ENCODE data around the gene HDAC5. TPM values are rescaled to one million over a fixed set of nuclear protein-coding genes. Genes with fewer than 3 reads are reported as not detected.
A peak's percentile ranks its signal among the peaks of the same experiment; 100 is the strongest.

HDAC5 gene
- total RNA-seq, 4 donors from 2014 or later = 31.1 to 135 (median 68.0) TPM

DNA sequence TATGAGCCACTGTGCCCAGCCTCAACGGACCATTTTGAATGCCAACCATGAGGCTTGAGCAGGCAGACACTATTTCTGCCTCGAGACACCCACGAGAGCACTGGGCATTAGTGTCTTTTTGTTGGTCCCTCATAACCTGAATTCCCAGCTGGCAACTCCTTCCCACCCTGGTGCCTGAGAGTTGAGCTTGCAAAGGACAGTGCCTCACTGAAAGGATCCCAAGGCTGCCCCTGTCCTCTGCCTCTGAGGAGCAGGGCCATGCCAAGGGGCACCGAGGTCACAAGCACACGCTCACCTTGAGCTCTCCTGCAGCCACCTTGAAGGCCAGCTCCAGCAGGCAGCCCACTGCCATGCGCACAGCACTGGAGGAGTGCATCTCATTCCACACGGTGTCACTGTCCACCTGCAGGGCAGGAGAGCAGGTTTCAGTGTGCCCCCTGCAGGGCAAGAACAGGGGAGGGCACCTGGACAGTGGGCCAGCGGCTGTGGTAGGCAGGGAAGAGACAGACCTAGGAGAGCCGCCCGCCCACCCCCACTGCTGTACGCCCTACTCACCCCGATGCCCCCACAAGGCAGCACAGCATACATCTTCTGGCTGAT lies 40.1 kb downstream of the HDAC5 start:
- DNase-seq = no peak
- intact Hi-C loops (cut with DNase I) = no loop called here
- Histone ChIP-seq H3K27ac (no peak overlapping the region), H3K9me3 (no peaks in the 10 kb centered on the region), H3K4me3 (no peak overlapping the region), H3K36me3 (peaks cover 29 to 100% (median 34%) of the 10 kb centered on the region in 3 donors), H3K27me3 (no peaks in the 10 kb centered on the region), H3K4me1 (peaks cover 7 to 24% (median 9%) of the 10 kb centered on the region in 3 donors)
- 94% methylated on average over 3 of the region's 12 CpGs; no CpG with 5 or more reads in 1 of the 2 donors for WGBS, 2 donors
- TF ChIP-seq, protein P1, sequence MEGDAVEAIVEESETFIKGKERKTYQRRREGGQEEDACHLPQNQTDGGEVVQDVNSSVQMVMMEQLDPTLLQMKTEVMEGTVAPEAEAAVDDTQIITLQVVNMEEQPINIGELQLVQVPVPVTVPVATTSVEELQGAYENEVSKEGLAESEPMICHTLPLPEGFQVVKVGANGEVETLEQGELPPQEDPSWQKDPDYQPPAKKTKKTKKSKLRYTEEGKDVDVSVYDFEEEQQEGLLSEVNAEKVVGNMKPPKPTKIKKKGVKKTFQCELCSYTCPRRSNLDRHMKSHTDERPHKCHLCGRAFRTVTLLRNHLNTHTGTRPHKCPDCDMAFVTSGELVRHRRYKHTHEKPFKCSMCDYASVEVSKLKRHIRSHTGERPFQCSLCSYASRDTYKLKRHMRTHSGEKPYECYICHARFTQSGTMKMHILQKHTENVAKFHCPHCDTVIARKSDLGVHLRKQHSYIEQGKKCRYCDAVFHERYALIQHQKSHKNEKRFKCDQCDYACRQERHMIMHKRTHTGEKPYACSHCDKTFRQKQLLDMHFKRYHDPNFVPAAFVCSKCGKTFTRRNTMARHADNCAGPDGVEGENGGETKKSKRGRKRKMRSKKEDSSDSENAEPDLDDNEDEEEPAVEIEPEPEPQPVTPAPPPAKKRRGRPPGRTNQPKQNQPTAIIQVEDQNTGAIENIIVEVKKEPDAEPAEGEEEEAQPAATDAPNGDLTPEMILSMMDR (IDR thresholded peaks at IDR 0.05) = peak in 2 of 6 experiments; percentile 11 to 36
- no peak for TF ChIP-seq POLR2A (IDR thresholded peaks at IDR 0.05)

DNA sequence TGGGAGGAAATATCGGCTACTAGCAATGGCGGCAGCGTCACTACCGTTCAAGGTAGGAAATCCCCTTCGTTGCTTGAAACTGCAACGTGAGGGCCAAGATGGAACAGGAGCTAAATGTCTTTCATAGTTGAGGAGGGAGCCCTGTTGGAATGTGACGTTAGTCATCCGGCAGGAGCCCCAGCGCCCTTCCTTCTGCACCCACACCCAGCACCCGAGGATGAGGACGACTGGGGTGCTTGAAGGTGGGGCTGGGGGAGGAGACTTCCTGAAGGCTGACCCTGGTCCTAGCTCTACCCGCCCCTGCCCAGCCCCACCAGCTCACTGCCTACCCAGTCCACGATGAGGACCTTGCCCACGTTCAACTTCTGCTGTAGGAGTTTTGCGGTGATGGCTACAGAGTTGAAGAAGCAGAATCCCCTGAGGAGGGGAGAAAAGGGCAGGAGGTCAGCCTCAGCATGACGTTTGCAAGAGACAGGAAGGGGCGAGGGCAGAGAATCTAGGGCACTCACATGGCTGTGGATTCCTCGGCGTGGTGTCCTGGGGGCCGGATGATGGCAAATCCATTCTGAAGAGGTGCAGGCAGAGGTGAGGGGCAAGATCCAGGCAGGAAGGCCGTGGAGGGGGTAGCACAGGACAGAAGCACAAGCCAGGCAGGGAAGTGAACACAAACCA lies 41.0 kb downstream of the HDAC5 start:
- H3K9me3 ChIP-seq = no peaks in the 10 kb centered on the region
- DNase-seq = no peak
- no peak overlapping the region for H3K4me3 ChIP-seq
- peaks cover 5 to 14% (median 10%) of the 10 kb centered on the region in 3 donors for H3K4me1 ChIP-seq
- TF ChIP-seq, protein P1 (IDR thresholded peaks at IDR 0.05) = no peak
- no peak for TF ChIP-seq POLR2A (IDR thresholded peaks at IDR 0.05)
- peaks cover 31 to 100% (median 43%) of the 10 kb centered on the region in 3 donors for H3K36me3 ChIP-seq
- intact Hi-C loops (cut with DNase I) = no loop called here
- 82% methylated on average over 12 to 17 of the region's 21 CpGs for WGBS, 2 donors
- no peaks in the 10 kb centered on the region for H3K27me3 ChIP-seq
- no peak overlapping the region for H3K27ac ChIP-seq

DNA sequence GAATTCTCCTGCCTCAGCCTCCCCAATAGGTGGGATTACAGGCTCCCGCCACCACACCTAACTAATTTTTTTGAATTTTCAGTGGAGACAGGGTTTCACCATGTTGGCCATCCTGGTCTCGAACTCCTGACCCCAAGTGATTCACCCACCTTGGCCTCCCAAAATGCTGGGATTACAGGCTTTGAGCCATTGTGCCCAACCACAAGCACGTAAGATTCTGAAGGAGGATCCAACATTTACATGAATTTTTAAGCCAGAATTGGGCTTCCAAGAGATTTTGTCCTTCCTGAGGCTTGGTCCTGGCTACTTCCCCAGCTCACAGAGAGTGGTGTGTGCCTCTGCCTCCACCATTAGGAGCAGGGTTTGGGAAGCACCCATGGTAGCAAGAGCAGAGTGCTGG lies 41.8 kb downstream of the HDAC5 start:
- no peak overlapping the region for H3K27ac ChIP-seq
- intact Hi-C loops (cut with DNase I) = no loop called here
- H3K4me1 ChIP-seq = peaks cover 0 to 7% (median 6%) of the 10 kb centered on the region in 3 donors
- WGBS, 2 donors = 73 to 92% methylated on average over 2 to 3 of the region's 3 CpGs
- TF ChIP-seq POLR2A (IDR thresholded peaks at IDR 0.05) = no peak
- TF ChIP-seq, protein P1 (IDR thresholded peaks at IDR 0.05) = no peak
- peaks cover 38 to 100% (median 50%) of the 10 kb centered on the region in 3 donors for H3K36me3 ChIP-seq
- H3K4me3 ChIP-seq = no peak overlapping the region
- H3K27me3 ChIP-seq = no peaks in the 10 kb centered on the region
- no peaks in the 10 kb centered on the region for H3K9me3 ChIP-seq
- DNase-seq = no peak

DNA sequence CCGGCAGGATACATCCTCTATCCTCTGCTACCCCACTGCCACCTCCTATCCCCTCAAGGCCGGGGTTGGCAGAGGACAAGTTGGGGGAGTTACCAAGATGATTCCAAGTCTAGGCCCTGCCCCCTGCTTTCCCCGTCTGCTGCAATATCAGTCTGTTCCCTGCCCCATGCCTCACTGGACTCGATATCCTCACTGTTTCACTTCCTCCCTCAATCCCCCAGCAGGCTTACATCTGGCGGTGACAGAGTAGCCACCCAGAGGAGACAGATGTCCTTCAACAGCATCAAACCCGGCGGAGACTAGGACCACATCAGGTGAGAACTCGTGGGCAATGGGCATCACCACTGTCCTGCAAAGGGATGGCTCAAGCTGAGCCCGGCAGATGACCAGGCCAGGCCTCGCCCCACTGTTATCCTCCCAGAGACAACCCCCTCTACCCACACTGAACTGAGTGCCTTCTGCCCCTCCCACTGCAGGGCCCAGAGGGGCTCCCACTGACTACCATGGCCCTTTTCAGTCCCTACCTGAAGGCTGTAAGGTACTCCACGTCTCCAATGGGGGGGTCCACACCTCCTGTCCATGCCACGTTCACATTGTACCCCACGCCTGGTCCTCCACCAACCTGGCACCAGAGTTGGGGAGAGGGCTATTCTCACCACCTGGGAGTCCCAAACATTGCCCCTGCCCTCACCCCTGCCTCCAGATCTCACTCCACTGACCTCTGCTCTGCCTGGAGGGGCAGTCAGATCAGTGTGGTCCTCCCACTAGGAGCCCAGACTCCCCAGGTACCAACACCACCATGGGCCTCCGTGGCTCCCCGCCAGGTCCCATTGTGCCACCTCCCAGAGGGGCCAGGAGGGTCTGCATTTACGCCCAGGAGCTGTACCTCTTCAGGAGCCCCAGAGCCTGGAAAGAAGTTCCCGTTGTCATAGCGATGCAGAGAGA lies 43.3 kb downstream of the HDAC5 start:
- WGBS, 2 donors = 84% methylated on average over 14 of the region's 18 CpGs; no CpG with 5 or more reads in 1 of the 2 donors

More for the DNA sequence above, 43.3 kb downstream of the HDAC5 start:
- Histone ChIP-seq H3K27me3 (no peaks in the 10 kb centered on the region), H3K27ac (no peak overlapping the region), H3K4me3 (no peak overlapping the region), H3K4me1 (peaks cover 0 to 10% (median 6%) of the 10 kb centered on the region in 3 donors), H3K36me3 (peaks cover 39 to 100% (median 56%) of the 10 kb centered on the region in 3 donors), H3K9me3 (no peaks in the 10 kb centered on the region)
- TF ChIP-seq, protein P1 (IDR thresholded peaks at IDR 0.05) = no peak
- no peak for TF ChIP-seq POLR2A (IDR thresholded peaks at IDR 0.05)
- DNase-seq = no peak
- intact Hi-C loops (cut with DNase I) = no loop called here
